GM12891 (cell line): ENCODE measurements around the gene RASL10A.

Source experiments
- POLR2A ChIP-seq: IDR thresholded peaks from 2 replicates; pipeline ENCODE4 v1.6.1; 2011; ENCODE audit warnings: low read depth, low read length, control low read depth
- POLR2AphosphoS5 ChIP-seq: IDR thresholded peaks from 2 replicates; pipeline ENCODE4 v1.6.1; 2011; ENCODE audit warnings: low read depth, low read length, control low read depth
- TAF1 ChIP-seq: IDR thresholded peaks from 2 replicates; pipeline ENCODE4 v1.6.1; 2011; ENCODE audit warnings: low read depth, low read length, control low read depth

GRCh38 chr22:29351042-29351441 is 35.5 kb upstream of the RASL10A start:
- TF ChIP-seq POLR2A = no peak
- TF ChIP-seq TAF1 = no peak
- TF ChIP-seq POLR2AphosphoS5 = no peak
